Measurements from ENCODE around the gene PLCE1. TPM values are rescaled to one million over a fixed set of nuclear protein-coding genes. Genes with fewer than 3 reads are reported as not detected.

The PLCE1 gene
- total RNA-seq, 2 donors from 2014 or later = 42.4 to 45.5 TPM

DNA sequence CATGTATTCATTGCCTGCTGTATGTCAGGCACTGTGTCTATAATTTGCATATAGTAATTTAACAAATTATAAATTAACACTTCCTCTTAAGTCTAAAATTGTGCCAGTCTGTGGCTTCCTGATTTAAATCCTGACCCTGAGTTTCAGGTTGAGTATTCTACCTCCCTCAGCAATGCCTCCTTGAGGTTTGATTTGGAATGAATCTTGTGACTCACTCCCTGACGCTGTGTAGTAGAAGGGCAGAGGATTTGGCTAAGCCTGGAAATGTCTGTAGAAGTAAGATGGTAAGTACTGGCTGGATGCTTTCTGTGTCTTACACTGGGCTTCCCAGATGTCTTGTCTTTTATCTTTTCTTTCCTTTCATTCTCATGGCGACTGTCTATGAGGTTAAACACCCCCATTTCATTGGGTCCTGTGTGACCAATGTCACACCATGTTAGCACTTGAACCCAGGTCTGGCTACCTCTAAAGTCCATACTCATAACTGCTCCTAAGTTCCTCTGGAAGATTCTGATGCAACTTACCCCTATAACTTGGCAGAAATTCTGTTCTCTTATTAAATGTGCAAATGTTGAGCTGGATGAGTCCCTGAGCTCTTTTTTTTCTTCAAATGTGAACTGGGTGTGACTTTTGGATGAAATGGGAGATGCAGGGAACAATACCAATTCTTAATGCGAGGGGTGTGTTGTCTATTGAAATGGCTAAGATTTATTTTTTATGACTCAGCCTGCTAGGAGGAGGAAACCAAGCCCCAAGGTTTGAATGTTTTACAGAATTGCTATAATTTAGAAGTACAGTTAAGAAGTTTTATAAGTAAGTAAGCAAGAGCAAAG is 48.5 kb downstream of the PLCE1 start:
- no peak overlapping the region for H3K4me3 ChIP-seq
- H3K9ac ChIP-seq (ENCODE audit: low read depth in 2 of 2, low read length in 2 of 2) = no peak overlapping the region
- H3K9me3 ChIP-seq = no peaks in the 10 kb centered on the region
- peak overlapping the region; percentile 74 for H3K27ac ChIP-seq
- peaks cover 7% of the 10 kb centered on the region for H3K4me1 ChIP-seq
- TF ChIP-seq, protein P1, sequence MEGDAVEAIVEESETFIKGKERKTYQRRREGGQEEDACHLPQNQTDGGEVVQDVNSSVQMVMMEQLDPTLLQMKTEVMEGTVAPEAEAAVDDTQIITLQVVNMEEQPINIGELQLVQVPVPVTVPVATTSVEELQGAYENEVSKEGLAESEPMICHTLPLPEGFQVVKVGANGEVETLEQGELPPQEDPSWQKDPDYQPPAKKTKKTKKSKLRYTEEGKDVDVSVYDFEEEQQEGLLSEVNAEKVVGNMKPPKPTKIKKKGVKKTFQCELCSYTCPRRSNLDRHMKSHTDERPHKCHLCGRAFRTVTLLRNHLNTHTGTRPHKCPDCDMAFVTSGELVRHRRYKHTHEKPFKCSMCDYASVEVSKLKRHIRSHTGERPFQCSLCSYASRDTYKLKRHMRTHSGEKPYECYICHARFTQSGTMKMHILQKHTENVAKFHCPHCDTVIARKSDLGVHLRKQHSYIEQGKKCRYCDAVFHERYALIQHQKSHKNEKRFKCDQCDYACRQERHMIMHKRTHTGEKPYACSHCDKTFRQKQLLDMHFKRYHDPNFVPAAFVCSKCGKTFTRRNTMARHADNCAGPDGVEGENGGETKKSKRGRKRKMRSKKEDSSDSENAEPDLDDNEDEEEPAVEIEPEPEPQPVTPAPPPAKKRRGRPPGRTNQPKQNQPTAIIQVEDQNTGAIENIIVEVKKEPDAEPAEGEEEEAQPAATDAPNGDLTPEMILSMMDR (IDR thresholded peaks at IDR 0.05) = peak; percentile 12
- no peaks in the 10 kb centered on the region for H3K36me3 ChIP-seq
- peak; percentile 56 for DNase-seq
- H3K27me3 ChIP-seq = no peaks in the 10 kb centered on the region
- intact Hi-C loops (cut with DNase I) = no loop called here

DNA sequence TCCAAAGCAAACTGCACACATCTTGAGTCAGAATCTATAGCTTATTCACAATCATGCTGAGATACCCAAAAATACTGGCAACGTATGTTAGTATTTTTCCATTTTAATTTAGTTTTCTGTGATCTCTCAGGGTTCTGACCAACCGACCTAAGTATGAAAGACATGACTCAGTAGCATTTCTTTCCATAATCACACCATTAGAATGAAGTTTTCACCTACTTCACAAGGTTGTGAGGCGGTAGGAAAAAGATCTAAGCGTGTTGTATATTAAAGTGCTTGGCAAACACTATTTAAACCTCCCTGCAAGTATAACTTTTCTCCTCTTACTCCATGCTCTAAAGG is 49.1 kb downstream of the PLCE1 start:
- H3K4me3 ChIP-seq = no peak overlapping the region
- peak overlapping the region in 1 of 2 donors; percentile 44 for H3K9ac ChIP-seq (ENCODE audit: low read depth in 2 of 2, low read length in 2 of 2)
- peaks cover 9% of the 10 kb centered on the region for H3K4me1 ChIP-seq
- H3K9me3 ChIP-seq = no peaks in the 10 kb centered on the region
- DNase-seq = no peak
- no peaks in the 10 kb centered on the region for H3K36me3 ChIP-seq
- H3K27ac ChIP-seq = peak overlapping the region; percentile 74
- H3K27me3 ChIP-seq = no peaks in the 10 kb centered on the region
- intact Hi-C loops (cut with DNase I) = no loop called here
- TF ChIP-seq, protein P1 (IDR thresholded peaks at IDR 0.05) = no peak

Other genes with a start within 250 kb of the PLCE1 start
- gene LGI1, start 236.0 kb upstream of the PLCE1 start, total RNA-seq = under 1 TPM; 0.47 to 0.98 TPM
- gene SLC35G1, start 100.0 kb upstream of the PLCE1 start, total RNA-seq = 10 to 100 TPM; 13.4 TPM